CD4-positive, alpha-beta T cell treated with Interferon alpha-2 for 1 hour (primary cell): ENCODE measurements around the gene CST7.
"Not testable (repeated sequence)": the region's sequence is repeated elsewhere in the genome, so short reads cannot be mapped to it uniquely, and the experiment has no call there.

ENCODE experiments used
- DNase-seq, 2 donors: peaks; one replicate each; pipeline ENCODE4 v3.0.0-alpha.2; 2020 to 2022

CST7 gene

GRCh38 chr20:24948939-24949679 is at the start of gene CST7:
Gene CST7, plus strand, starts transcription at chr20:24949269. Its CDS starts 237 bp downstream, at chr20:24949506.
- peak; percentile 81 to 87 for DNase-seq

- no peak for DNase-seq
Measured at GRCh38 chr20:24906806-24907205, 42.3 kb upstream of the CST7 start.

- no peak for DNase-seq
Measured at GRCh38 chr20:24908642-24909041, 40.4 kb upstream of the CST7 start.

GRCh38 chr20:24909086-24909780 is 39.8 kb upstream of the CST7 start:
- no peak for DNase-seq

- DNase-seq: no peak
Measured at GRCh38 chr20:24909861-24910260, 39.2 kb upstream of the CST7 start.

- DNase-seq: no peak
Measured at GRCh38 chr20:24910461-24910860, 38.6 kb upstream of the CST7 start.

- no peak for DNase-seq
Measured at GRCh38 chr20:24911461-24911860, 37.6 kb upstream of the CST7 start.

GRCh38 chr20:24912397-24913075 is 36.5 kb upstream of the CST7 start:
- DNase-seq: no peak

- DNase-seq: no peak
Measured at GRCh38 chr20:24913076-24913628, 35.9 kb upstream of the CST7 start.

GRCh38 chr20:24914388-24915241 is 34.5 kb upstream of the CST7 start:
- DNase-seq: no peak

- no peak for DNase-seq
Measured at GRCh38 chr20:24915440-24915839, 33.6 kb upstream of the CST7 start.

- DNase-seq: no peak
Measured at GRCh38 chr20:24915892-24916291, 33.2 kb upstream of the CST7 start.

GRCh38 chr20:24916412-24916811 is 32.7 kb upstream of the CST7 start:
- no peak for DNase-seq

GRCh38 chr20:24917056-24917455 is 32.0 kb upstream of the CST7 start:
- DNase-seq: no peak

- peak; percentile 22 to 50 for DNase-seq
Measured at GRCh38 chr20:24917797-24918578, 31.1 kb upstream of the CST7 start.

- no peak for DNase-seq
Measured at GRCh38 chr20:24918579-24919566, 30.2 kb upstream of the CST7 start.

GRCh38 chr20:24919665-24920064 is 29.4 kb upstream of the CST7 start:
- DNase-seq: not testable (repeated sequence)

- not testable (repeated sequence) for DNase-seq
Measured at GRCh38 chr20:24920706-24921105, 28.4 kb upstream of the CST7 start.

- not testable (repeated sequence) for DNase-seq
Measured at GRCh38 chr20:24929259-24929658, 19.8 kb upstream of the CST7 start.
